ENCODE measurements around the gene TRPM3. TPM values are rescaled to one million over a fixed set of nuclear protein-coding genes. Genes with fewer than 3 reads are reported as not detected.

Gene TRPM3
- total RNA-seq, 1 donor from 2014 or later: 0.25 TPM

- intact Hi-C loops (cut with DNase I): no loop called here
- TF ChIP-seq CTCF (IDR thresholded peaks at IDR 0.05) (no peak), POLR2AphosphoS5 (IDR thresholded peaks at IDR 0.05; ENCODE audit: insufficient read depth in 1 of 2, low read depth in 1 of 2) (no peak), POLR2A (IDR thresholded peaks at IDR 0.05) (no peak)
- DNase-seq (ENCODE audit: extremely low spot score in 2 of 2): no peak
- no peaks in the 10 kb centered on the region for H3K4me1 ChIP-seq
- no peak overlapping the region for H3K4me3 ChIP-seq
- H3K27me3 ChIP-seq: no peaks in the 10 kb centered on the region
- no peaks in the 10 kb centered on the region for H3K36me3 ChIP-seq
- H3K27ac ChIP-seq: no peak overlapping the region
- H3K9me3 ChIP-seq: no peaks in the 10 kb centered on the region
These were observed 581.9 kb downstream of the TRPM3 start for GRCh38 chr9:70539526-70539925.

- intact Hi-C loops (cut with DNase I): no loop called here
- Histone ChIP-seq H3K27me3 (no peaks in the 10 kb centered on the region), H3K36me3 (no peaks in the 10 kb centered on the region), H3K9me3 (no peaks in the 10 kb centered on the region), H3K27ac (no peak overlapping the region), H3K4me3 (no peak overlapping the region), H3K4me1 (no peaks in the 10 kb centered on the region)
- DNase-seq (ENCODE audit: extremely low spot score in 2 of 2): no peak
- TF ChIP-seq CTCF (IDR thresholded peaks at IDR 0.05) (no peak), POLR2A (IDR thresholded peaks at IDR 0.05) (no peak), POLR2AphosphoS5 (IDR thresholded peaks at IDR 0.05; ENCODE audit: insufficient read depth in 1 of 2, low read depth in 1 of 2) (no peak)
These were observed 582.4 kb downstream of the TRPM3 start for GRCh38 chr9:70539001-70539400.

GRCh38 chr9:70537084-70537483 lies 584.3 kb downstream of the TRPM3 start:
- no peaks in the 10 kb centered on the region for H3K4me1 ChIP-seq
- no peak overlapping the region for H3K27ac ChIP-seq
- H3K27me3 ChIP-seq: no peaks in the 10 kb centered on the region
- H3K36me3 ChIP-seq: no peaks in the 10 kb centered on the region
- intact Hi-C loops (cut with DNase I): no loop called here
- no peak for TF ChIP-seq POLR2AphosphoS5 (IDR thresholded peaks at IDR 0.05; ENCODE audit: insufficient read depth in 1 of 2, low read depth in 1 of 2)
- TF ChIP-seq CTCF (IDR thresholded peaks at IDR 0.05): no peak
- TF ChIP-seq POLR2A (IDR thresholded peaks at IDR 0.05): no peak
- no peak for DNase-seq (ENCODE audit: extremely low spot score in 2 of 2)
- H3K9me3 ChIP-seq: no peaks in the 10 kb centered on the region
- H3K4me3 ChIP-seq: no peak overlapping the region

GRCh38 chr9:70535546-70536323 lies 585.7 kb downstream of the TRPM3 start:
- Histone ChIP-seq H3K27me3 (no peaks in the 10 kb centered on the region), H3K4me1 (no peaks in the 10 kb centered on the region), H3K4me3 (no peak overlapping the region), H3K27ac (no peak overlapping the region), H3K9me3 (no peaks in the 10 kb centered on the region), H3K36me3 (no peaks in the 10 kb centered on the region)
- intact Hi-C loops (cut with DNase I): no loop called here
- DNase-seq (ENCODE audit: extremely low spot score in 2 of 2): no peak
- TF ChIP-seq POLR2A (IDR thresholded peaks at IDR 0.05) (no peak), CTCF (IDR thresholded peaks at IDR 0.05) (no peak), POLR2AphosphoS5 (IDR thresholded peaks at IDR 0.05; ENCODE audit: insufficient read depth in 1 of 2, low read depth in 1 of 2) (no peak)

- Histone ChIP-seq H3K4me1 (no peaks in the 10 kb centered on the region), H3K27me3 (no peaks in the 10 kb centered on the region), H3K4me3 (no peak overlapping the region), H3K36me3 (no peaks in the 10 kb centered on the region), H3K27ac (no peak overlapping the region), H3K9me3 (no peaks in the 10 kb centered on the region)
- intact Hi-C loops (cut with DNase I): no loop called here
- no peak for DNase-seq (ENCODE audit: extremely low spot score in 2 of 2)
- TF ChIP-seq POLR2AphosphoS5 (IDR thresholded peaks at IDR 0.05; ENCODE audit: insufficient read depth in 1 of 2, low read depth in 1 of 2): no peak
- TF ChIP-seq CTCF (IDR thresholded peaks at IDR 0.05): no peak
- no peak for TF ChIP-seq POLR2A (IDR thresholded peaks at IDR 0.05)
These were observed 587.0 kb downstream of the TRPM3 start for GRCh38 chr9:70534471-70534870.

Data from vagina (tissue), 2 donors.